Keratinocyte (primary cell): ENCODE data around the gene SENP7. TPM values are rescaled to one million over a fixed set of nuclear protein-coding genes. Genes with fewer than 3 reads are reported as not detected.
A peak's percentile ranks its signal among the peaks of the same experiment; 100 is the strongest.
"Not testable (repeated sequence)": the region's sequence is repeated elsewhere in the genome, so short reads cannot be mapped to it uniquely, and the experiment has no call there.

Experiments
- DNase-seq: peaks from one replicate; pipeline ENCODE4 v3.0.0-alpha.2; 2011; ENCODE audit warnings: low read depth, missing footprints, low spot score
- FAIRE-seq: peaks from 2 replicates; lab custom pipeline; 2011; peaks lifted over from hg19 to GRCh38; lab: Jason Lieb, UNC
- H2AFZ ChIP-seq: 2 replicates; pipeline ENCODE4 v1.6.0; 2012; ENCODE audit warnings: low read length, control low read depth, inconsistent platforms; ENCODE audit not compliant: control insufficient read depth
- H3K27ac ChIP-seq: 2 replicates; pipeline ENCODE4 v1.5.1; 2011; ENCODE audit warnings: low read length; ENCODE audit not compliant: control insufficient read depth, insufficient read depth
- H3K27me3 ChIP-seq: 3 replicates; pipeline ENCODE4 v1.6.0; 2011; ENCODE audit warnings: low read length; ENCODE audit not compliant: control insufficient read depth, insufficient read depth; ENCODE audit errors: extremely low read depth
- H3K36me3 ChIP-seq, 2 experiments: 2 replicates in 1 of 2; 3 replicates in 1 of 2; pipeline ENCODE4 v1.5.1; 2011; ENCODE audit warnings: low read length in 2 of 2, mild to moderate bottlenecking in 1 of 2; ENCODE audit not compliant: control insufficient read depth in 2 of 2, insufficient read depth in 2 of 2; ENCODE audit errors: extremely low read depth in 1 of 2
- H3K4me1 ChIP-seq: 3 replicates; pipeline ENCODE4 v1.5.1; 2011; ENCODE audit warnings: low read length; ENCODE audit not compliant: control insufficient read depth, insufficient read depth; ENCODE audit errors: extremely low read depth
- H3K4me2 ChIP-seq: 3 replicates; pipeline ENCODE4 v1.6.0; 2011; ENCODE audit warnings: low read depth, low read length; ENCODE audit not compliant: control insufficient read depth, insufficient read depth; ENCODE audit errors: extremely low read depth
- H3K4me3 ChIP-seq, 3 experiments: fragments of 200-600 bp in 1 of 3; sonication (generic) in 1 of 3; 2 replicates in 2 of 3; 3 replicates in 1 of 3; pipeline ENCODE4 v1.5.1; 2011 to 2016; ENCODE audit warnings: low read length in 3 of 3, mild to moderate bottlenecking in 3 of 3, control low read depth in 2 of 3, inconsistent platforms in 1 of 3, low read depth in 1 of 3, mixed read lengths in 1 of 3, mixed run types in 1 of 3, moderate library complexity in 1 of 3; ENCODE audit not compliant: control insufficient read depth in 2 of 3, insufficient read depth in 2 of 3; ENCODE audit errors: extremely low read depth in 1 of 3
- H3K79me2 ChIP-seq: 2 replicates; pipeline ENCODE4 v1.6.0; 2012; ENCODE audit warnings: low read length; ENCODE audit not compliant: control insufficient read depth, insufficient read depth
- H3K9ac ChIP-seq: 3 replicates; pipeline ENCODE4 v1.6.0; 2011; ENCODE audit warnings: low read length; ENCODE audit not compliant: control insufficient read depth, insufficient read depth; ENCODE audit errors: extremely low read depth
- H3K9me1 ChIP-seq: 3 replicates; pipeline ENCODE4 v1.6.0; 2011; ENCODE audit warnings: low read length; ENCODE audit not compliant: control insufficient read depth, insufficient read depth; ENCODE audit errors: extremely low read depth
- H3K9me3 ChIP-seq: 2 replicates; pipeline ENCODE4 v1.5.1; 2012; ENCODE audit warnings: low read depth, low read length; ENCODE audit not compliant: control insufficient read depth
- H4K20me1 ChIP-seq: 3 replicates; pipeline ENCODE4 v1.6.0; 2011; ENCODE audit warnings: low read length; ENCODE audit not compliant: control insufficient read depth, insufficient read depth; ENCODE audit errors: extremely low read depth
- EZH2 ChIP-seq: IDR thresholded peaks from one replicate; pipeline ENCODE4 v1.6.1; 2012; ENCODE audit warnings: inconsistent platforms, mild to moderate bottlenecking, low read length, moderate library complexity
- dilution Hi-C: fragments of 300-500 bp; cut with MboI; formaldehyde crosslinking; loops from one replicate; pipeline ENCODE4 v1.7.0; 2020; ENCODE audit warnings: low sequenced_read_pairs; ENCODE audit not compliant: extremely low pct_ligation_motif_present
- polyA plus RNA-seq, 5 experiments: library from polyadenylated mRNA; depleted of rRNA in 3 of 5; stranded (reverse) in 3 of 5; stranded (forward) in 1 of 5; unstranded in 1 of 5; fragments of >200 nt; gene quantifications; 1 replicate in 1 of 5; 2 replicates in 3 of 5; 3 replicates in 1 of 5; pipeline versions ENCODE4 v1.2.1 to v1.2.3, GENCODE V29; 2011 to 2012; ENCODE audit warnings: missing spikeins in 2 of 5, low read depth in 1 of 5, low replicate concordance in 1 of 5
- TF ChIP-seq, protein P1 (sequence below), 3 experiments: IDR thresholded peaks in 1 of 3; conservative IDR thresholded peaks in 1 of 3; optimal IDR thresholded peaks in 1 of 3; 2 replicates in 2 of 3; 3 replicates in 1 of 3; pipeline versions ENCODE3 to v1.5.1; 2011; ENCODE audit warnings: low read length in 3 of 3, mild to moderate bottlenecking in 3 of 3, moderate library complexity in 2 of 3, control low read depth in 1 of 3, inconsistent platforms in 1 of 3; ENCODE audit not compliant: insufficient read depth in 2 of 3; ENCODE audit errors: extremely low read depth in 1 of 3

SENP7 gene
- polyA plus RNA-seq, 1 donor (not counting 4 experiments of a cell fraction or from before 2014, with no cell fraction given): 7.4 TPM

GRCh38 chr3:101484805-101485620, 28.0 kb downstream of the SENP7 start:
- H3K9me3 ChIP-seq: no peaks in the 10 kb centered on the region
- H4K20me1 ChIP-seq: no peaks in the 10 kb centered on the region
- H3K27me3 ChIP-seq: no peaks in the 10 kb centered on the region
- no peak overlapping the region for H3K9ac ChIP-seq
- peak overlapping the region; percentile 49 for H3K4me2 ChIP-seq
- no peak overlapping the region for H3K27ac ChIP-seq
- H3K36me3 ChIP-seq: no peaks in the 10 kb centered on the region
- H3K9me1 ChIP-seq: no peaks in the 10 kb centered on the region
- FAIRE-seq: peak; percentile 51
- H3K4me3 ChIP-seq: no peak overlapping the region
- TF ChIP-seq, protein P1, sequence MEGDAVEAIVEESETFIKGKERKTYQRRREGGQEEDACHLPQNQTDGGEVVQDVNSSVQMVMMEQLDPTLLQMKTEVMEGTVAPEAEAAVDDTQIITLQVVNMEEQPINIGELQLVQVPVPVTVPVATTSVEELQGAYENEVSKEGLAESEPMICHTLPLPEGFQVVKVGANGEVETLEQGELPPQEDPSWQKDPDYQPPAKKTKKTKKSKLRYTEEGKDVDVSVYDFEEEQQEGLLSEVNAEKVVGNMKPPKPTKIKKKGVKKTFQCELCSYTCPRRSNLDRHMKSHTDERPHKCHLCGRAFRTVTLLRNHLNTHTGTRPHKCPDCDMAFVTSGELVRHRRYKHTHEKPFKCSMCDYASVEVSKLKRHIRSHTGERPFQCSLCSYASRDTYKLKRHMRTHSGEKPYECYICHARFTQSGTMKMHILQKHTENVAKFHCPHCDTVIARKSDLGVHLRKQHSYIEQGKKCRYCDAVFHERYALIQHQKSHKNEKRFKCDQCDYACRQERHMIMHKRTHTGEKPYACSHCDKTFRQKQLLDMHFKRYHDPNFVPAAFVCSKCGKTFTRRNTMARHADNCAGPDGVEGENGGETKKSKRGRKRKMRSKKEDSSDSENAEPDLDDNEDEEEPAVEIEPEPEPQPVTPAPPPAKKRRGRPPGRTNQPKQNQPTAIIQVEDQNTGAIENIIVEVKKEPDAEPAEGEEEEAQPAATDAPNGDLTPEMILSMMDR (optimal IDR thresholded peaks at IDR 0.05 in 1 of 3, IDR thresholded peaks at IDR 0.05 in 1 of 3, conservative IDR thresholded peaks at IDR 0.05 in 1 of 3; ENCODE audit: extremely low read depth in 1 of 3, insufficient read depth in 2 of 3, low read length in 3 of 3): no peak
- TF ChIP-seq EZH2: no peak
- dilution Hi-C loops: no loop called here
- peaks cover 2% of the 10 kb centered on the region for H3K79me2 ChIP-seq
- H3K4me1 ChIP-seq: peaks cover 9% of the 10 kb centered on the region
- no peak for DNase-seq
- H2AFZ ChIP-seq: no peak overlapping the region

DNA sequence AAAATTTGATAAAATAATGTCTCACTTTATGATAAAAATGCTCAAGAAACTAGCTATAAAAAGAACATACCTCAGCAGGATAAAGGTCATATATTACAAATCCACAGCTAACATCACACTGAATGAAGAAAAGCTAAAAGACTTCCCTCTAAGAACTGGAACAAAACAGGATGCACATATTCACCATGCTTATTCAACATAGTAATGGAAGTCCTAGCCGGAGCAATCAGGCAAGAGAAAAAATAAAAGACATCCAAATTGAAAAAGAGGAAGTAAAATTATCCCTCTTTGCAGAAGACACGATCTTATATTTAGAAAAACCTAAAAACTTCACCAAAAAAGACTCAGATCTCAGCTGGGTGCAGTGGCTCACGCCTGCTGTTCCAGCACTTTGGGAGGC, 34.0 kb downstream of the SENP7 start:
- FAIRE-seq (no peak), DNase-seq (no peak)
- Histone ChIP-seq H2AFZ (no peak overlapping the region), H3K27me3 (no peaks in the 10 kb centered on the region), H3K4me2 (no peak overlapping the region), H3K36me3 (no peaks in the 10 kb centered on the region), H4K20me1 (no peaks in the 10 kb centered on the region), H3K4me1 (no peaks in the 10 kb centered on the region), H3K9me3 (no peaks in the 10 kb centered on the region), H3K4me3 (no peak overlapping the region), H3K79me2 (no peaks in the 10 kb centered on the region), H3K27ac (no peak overlapping the region), H3K9me1 (no peaks in the 10 kb centered on the region), H3K9ac (no peak overlapping the region)
- dilution Hi-C loops: no loop called here
- TF ChIP-seq EZH2: no peak
- TF ChIP-seq, protein P1 (optimal IDR thresholded peaks at IDR 0.05 in 1 of 3, IDR thresholded peaks at IDR 0.05 in 1 of 3, conservative IDR thresholded peaks at IDR 0.05 in 1 of 3; ENCODE audit: extremely low read depth in 1 of 3, insufficient read depth in 2 of 3, low read length in 3 of 3): no peak

DNA sequence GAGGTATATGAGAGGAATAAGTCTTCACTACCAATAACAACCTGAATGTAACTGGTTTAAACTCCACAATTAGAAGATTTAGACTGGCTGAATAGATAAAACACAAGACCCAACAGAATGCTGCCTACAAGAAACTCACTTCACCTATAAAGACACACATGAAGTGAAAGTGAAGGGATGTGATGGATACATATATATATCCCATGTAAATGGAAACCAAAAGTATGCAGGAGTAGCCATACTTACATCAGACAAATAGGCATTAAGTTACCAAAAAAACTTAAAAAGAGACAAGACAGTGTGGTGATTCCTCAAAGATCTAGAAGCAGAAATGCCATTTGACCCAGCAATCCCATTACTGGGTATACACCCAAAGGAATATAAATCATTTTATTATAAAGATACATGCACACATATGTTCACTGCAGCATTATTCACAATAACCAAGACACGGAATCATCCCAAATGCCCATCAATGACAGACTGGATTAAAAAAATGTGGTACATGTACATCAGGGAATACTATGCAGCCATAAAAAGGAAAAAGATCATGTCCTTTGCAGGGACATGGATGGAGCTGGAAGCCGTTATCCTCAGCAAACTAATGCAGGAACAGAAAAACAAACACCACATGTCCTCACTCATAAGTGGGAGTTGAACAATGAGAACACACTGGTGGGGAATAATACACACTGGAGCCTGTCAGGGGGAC, 38.0 kb downstream of the SENP7 start:
- H3K79me2 ChIP-seq, H2AFZ ChIP-seq, H3K27me3 ChIP-seq, DNase-seq, H3K36me3 ChIP-seq, dilution Hi-C loops, H3K4me2 ChIP-seq, H3K9me1 ChIP-seq, H3K9me3 ChIP-seq, H3K4me1 ChIP-seq, H3K9ac ChIP-seq, H3K4me3 ChIP-seq, H3K27ac ChIP-seq, H4K20me1 ChIP-seq, FAIRE-seq: not testable (repeated sequence)
